RKO (cell line): ENCODE measurements around the gene NFIX.

ENCODE experiments used
- DNase-seq: peaks from one replicate; pipeline ENCODE4 v3.0.0-alpha.2; 2016; ENCODE audit warnings: low spot score

Gene NFIX

GRCh38 chr19:13008926-13009787, 13.9 kb downstream of the NFIX start:
- peak; percentile 14 for DNase-seq

DNA sequence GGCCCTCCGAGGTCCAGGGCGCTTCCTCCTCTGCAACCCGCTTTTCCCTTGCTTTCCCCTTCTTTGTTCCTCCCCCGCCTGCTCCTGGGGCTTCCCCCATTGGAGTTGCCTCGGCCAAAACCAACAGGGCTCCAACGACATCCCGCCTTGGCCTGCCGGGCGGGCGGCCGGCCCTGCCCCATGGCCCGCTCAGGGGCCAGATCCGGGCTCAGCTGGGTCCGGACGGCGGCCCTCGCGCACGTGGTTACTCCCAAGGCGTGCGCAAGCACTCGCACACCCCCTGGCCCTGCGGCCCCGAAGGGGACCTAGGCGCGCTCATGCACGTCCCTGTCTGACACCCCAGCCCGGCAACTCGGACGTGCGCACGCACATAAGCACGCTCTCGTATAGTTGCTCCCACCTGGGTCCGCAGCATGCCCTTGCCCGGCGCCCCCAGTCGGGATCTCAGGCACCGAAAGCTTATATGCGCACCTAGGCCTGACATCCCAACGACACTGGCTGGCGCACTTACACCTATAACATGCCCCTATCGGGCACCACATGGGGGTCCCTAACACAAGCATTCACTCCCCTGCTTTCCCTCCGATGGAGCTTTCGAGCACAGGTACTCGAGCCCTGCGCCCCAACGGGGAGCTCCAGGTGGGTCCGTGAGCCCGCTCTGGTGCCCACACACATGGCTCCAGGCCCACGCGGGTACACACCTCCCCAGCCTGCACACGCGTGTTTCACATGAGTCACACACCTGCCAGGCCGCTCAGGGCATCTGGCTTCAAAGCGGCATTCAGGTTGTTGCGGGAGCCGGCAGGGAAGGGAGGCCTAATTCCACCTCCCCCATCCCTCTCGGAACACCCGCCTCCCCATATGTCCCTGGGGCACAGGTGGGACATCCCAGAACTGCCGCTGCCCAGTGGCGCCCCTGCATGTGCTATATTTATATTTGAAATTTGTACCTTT, 15.0 kb downstream of the NFIX start:
- no peak for DNase-seq

GRCh38 chr19:13010992-13011652, 15.8 kb downstream of the NFIX start:
- DNase-seq, result no peak

DNA sequence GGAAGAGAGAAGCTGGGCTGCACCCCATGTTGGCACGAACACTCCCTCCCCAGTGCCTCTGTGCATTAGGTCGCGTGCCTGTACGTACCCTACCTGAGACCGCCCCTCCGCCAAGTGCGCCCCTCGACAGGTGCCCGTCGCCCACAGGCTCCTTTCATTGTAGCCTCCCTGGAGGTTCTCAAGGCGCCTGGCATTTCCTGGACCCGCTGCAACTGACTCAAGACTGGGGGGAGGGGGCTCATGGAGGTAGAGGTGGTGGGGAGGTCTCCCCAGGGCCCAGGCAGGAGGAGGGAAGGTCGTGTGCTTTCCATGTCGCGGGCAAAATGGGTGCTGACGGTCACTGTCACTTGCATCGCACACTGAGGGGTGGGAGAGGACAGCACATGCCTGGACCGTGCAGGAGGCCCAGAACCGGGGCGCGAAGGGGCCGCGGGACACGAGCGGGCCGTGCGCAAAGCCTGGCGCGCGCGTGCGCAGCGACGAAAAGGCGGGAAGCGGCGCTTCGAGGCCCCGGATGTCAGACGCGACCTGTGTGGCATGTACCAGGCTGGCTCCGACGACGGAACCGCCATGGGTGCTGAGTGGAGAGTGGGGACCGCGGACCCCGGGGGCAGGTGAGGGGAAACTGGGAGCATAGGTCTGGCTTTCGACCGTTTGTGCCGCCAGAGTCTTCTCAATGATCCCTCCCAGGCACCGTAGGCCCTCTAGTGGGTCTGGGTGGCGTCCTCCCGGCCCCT, 16.5 kb downstream of the NFIX start:
- DNase-seq, result no peak

DNA sequence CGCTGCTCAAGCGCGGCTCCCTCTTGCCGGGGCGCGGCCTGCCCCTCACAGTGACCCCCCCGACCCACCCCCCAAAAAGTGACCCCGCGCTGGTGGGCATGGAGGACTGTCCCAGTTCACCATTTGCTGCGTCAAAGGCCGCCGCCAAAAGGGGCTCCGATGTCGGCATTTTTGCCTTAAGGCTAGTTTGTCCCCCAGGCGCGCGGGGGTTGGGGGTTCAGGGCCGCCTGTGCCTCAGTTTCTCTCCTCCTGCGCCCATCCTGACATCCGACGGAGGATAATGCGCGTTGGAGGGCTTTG, 17.1 kb downstream of the NFIX start:
- DNase-seq, result no peak

- peak; percentile 67 for DNase-seq
Measured at GRCh38 chr19:13012690-13013608, 17.7 kb downstream of the NFIX start.

GRCh38 chr19:13013649-13014048, 18.4 kb downstream of the NFIX start:
- DNase-seq, result no peak

DNA sequence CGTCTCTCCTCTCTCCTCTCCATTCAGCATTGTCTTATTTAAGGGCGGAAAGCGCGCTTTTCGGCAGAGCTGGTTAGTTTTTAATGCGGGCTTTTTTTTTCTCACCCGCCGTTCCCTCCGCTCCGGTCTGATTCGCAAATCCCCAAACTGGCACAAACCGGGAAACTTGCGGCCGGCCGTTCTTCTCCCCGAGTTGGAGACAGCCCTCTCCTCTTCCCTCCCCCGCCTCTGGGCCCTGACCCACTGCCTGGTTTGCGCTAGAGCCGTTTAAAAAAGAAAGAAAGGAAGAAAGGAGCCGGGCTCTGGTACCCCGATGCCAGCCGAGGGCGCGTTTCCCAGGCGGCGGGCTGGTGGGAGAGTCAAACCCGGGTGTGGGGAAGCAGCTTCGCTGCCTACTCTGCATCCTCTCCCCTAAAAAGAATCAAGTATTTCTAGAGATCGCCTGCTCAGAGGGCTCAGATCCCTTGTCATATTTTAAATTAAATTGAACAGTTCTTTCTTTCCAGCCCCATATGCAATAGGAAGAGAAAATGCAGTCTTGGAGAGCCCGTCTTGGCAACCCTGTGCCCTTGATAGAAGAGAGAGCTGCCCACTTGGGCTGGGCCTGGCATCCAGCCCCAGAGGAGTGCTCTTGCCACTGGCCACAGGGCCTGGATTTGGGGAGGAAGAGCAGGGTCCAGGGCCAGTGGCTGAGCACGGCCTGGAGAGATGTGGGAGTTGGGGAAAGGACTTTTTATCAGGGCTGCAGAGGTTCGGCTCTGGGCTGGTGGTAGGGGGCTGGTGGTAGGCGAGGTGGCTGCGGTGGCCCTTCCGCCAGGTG, 19.0 kb downstream of the NFIX start:
- no peak for DNase-seq

- no peak for DNase-seq
Measured at GRCh38 chr19:13014921-13015280, 19.6 kb downstream of the NFIX start.

GRCh38 chr19:13015361-13016223, 20.3 kb downstream of the NFIX start:
- DNase-seq, result no peak

GRCh38 chr19:13016245-13016627, 21.0 kb downstream of the NFIX start:
- no peak for DNase-seq

DNA sequence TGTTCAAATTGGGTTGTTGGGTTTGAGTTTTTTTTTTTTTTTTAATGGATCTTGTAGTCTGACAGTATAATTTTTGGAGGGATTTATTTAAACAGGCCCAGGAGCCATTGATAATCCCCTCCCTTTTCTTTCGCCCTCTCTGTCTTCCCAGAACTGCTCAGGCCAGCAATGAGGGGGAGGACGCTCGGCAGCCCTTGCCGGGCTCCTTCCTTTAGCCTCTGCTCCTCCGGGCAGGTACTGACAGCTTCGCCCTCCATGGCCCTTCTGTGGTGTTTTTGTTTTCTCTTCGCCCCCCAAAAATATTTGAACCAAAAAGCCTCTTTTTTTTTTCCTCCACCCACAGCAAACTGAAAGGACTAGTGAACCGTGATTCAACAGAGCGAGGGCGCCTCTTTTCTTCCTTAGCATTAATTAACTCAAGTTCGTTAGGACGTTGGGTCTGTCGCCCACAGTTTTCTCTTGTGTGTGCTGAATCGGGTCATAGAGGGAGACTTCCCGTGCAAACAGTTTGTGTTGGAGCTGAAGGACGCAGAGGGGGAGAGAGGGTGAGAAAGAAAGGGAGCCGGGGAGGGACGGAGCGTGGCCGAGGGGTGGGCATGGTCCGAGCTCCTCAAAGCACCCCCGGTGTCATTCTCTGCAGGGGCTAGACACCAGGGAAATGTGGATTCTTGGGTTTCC, 21.5 kb downstream of the NFIX start:
- DNase-seq, result no peak

GRCh38 chr19:13017306-13018034, 22.2 kb downstream of the NFIX start:
- no peak for DNase-seq

DNA sequence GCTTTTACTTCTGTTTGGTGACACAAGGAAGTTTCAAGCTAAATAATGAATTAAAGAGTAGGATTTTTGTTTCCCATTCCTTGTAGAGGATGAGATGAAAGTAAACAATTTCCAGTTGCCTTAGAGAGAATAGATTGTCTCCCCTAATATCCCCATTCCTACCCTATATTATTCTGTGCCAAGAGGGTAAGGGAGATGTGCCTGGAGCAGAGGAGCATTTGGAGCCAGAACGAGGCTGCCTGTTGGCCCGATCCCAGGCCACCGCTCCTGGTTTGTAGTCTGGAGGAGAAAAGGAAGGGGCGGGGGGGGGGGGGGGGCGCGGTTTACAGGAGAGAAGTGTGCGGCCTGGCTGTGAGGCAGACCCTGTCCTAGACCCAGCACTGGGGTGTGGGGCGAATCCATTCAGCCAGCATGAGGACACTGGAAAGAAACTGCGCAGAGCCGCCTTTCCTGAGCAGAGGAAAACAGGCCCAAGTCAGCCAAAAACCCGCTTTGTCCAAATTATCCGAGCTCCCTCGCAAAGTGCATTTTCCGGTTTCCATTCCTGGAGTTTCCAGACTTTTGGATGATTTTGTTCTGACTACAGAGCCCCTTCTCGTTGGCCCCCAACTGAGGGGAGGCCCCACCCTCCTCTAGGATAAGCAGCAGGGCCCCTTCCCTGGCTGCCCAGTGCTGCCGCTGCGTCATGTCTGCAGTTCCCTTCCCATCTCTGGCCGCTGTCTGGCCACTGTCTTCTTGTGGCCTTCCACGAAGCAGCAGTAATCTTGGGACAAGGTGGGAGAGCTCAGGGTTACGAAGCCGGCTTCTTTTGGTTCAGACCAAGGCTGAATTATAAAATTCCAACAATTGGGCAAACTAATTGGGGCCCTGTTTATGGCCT, 23.0 kb downstream of the NFIX start:
- no peak for DNase-seq

DNA sequence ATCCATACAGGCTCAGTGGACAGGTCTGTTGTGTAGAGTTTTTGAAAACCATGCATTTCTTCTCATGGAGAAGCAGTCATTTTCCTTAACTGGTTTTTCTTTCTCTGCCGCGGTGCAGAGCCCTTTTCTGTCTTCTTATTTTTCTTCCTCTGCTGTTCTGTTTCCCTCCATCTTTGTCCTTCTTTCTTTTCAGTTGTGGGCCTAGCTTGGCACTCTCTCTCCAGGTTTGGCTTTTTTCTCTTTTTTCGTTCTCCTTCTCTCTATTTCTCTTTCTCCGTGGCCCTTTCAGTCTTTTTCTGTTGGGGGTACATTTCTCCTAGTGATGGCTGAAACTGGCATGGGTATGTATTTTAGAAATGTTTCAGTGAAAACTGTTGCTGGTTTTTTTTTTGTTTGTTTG, 24.1 kb downstream of the NFIX start:
- no peak for DNase-seq

DNA sequence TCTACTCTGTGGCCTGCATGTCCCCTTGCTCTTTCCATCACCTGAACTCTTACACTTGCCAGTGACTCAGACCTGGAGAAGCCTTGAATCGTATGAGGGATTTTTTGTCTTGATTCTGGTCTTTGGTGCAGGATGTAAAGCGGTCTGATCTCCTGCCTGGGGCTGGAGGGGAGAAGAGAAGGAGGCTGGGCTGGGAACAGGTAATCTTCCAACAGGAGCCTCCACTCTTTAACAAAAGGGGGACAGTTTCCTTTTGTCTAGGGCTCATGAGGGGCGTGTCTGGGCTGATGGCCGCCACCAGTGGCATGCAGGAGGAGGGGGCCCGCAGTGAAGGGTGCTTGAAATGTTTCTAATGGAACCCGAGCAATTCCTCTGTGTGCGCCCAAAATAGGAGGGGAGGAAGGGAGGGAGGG, 24.7 kb downstream of the NFIX start:
- DNase-seq, result no peak
